WTC11 (cell line): ENCODE measurements around the gene EHBP1.

Experiments
- CBFB ChIP-seq: sonication (generic); formaldehyde crosslinking; IDR thresholded peaks from 2 replicates; pipeline ENCODE4 v1.8.1; 2022; ENCODE audit warnings: mild to moderate bottlenecking, low read depth, missing genetic modification reagents
- CTCF ChIP-seq: fragments of 200-600 bp; IDR thresholded peaks from 2 replicates; pipeline ENCODE4 v1.8.0; 2022; ENCODE audit warnings: antibody characterized with exemption
- ELF4 ChIP-seq: sonication (generic); formaldehyde crosslinking; IDR thresholded peaks from 2 replicates; pipeline ENCODE4 v1.8.1; 2022; ENCODE audit warnings: low read depth, mild to moderate bottlenecking, moderate library complexity, missing genetic modification reagents
- HMGXB4 ChIP-seq: sonication (generic); formaldehyde crosslinking; IDR thresholded peaks from 2 replicates; pipeline ENCODE4 v1.8.1; 2023; ENCODE audit warnings: mild to moderate bottlenecking, moderate library complexity, missing genetic modification reagents
- IRF1 ChIP-seq: sonication (generic); formaldehyde crosslinking; IDR thresholded peaks from 2 replicates; pipeline ENCODE4 v1.8.0; 2023; ENCODE audit warnings: missing genetic modification reagents
- KAT7 ChIP-seq: sonication (generic); formaldehyde crosslinking; IDR thresholded peaks from 2 replicates; pipeline ENCODE4 v1.8.1; 2023; ENCODE audit warnings: missing genetic modification reagents, mild to moderate bottlenecking, borderline replicate concordance
- MAX ChIP-seq: sonication (generic); formaldehyde crosslinking; IDR thresholded peaks from 2 replicates; pipeline ENCODE4 v1.8.0; 2022; ENCODE audit warnings: mild to moderate bottlenecking, missing genetic modification reagents
- MLX ChIP-seq: sonication (generic); formaldehyde crosslinking; IDR thresholded peaks from 2 replicates; pipeline ENCODE4 v1.8.1; 2023; ENCODE audit warnings: mild to moderate bottlenecking, missing genetic modification reagents, moderate library complexity
- ZNF416 ChIP-seq: fragments of 250-450 bp; sonication (Bioruptor Pico); IDR thresholded peaks from 2 replicates; pipeline ENCODE4 v1.9.0; 2021; ENCODE audit warnings: mild to moderate bottlenecking, inconsistent platforms

GRCh38 chr2:62803961-62804360 lies 98.4 kb downstream of the EHBP1 start:
- TF ChIP-seq CTCF (no peak), CBFB (CRISPR knock-in tag) (no peak), ELF4 (CRISPR knock-in tag) (no peak), HMGXB4 (CRISPR knock-in tag) (no peak), IRF1 (CRISPR knock-in tag) (no peak), ZNF416 (no peak), KAT7 (no peak), MAX (CRISPR knock-in tag) (no peak), MLX (CRISPR knock-in tag) (no peak)
